Suppressor macrophage (primary cell): Measurements from ENCODE around the gene SRPK2.
"Not testable (repeated sequence)": the region's sequence is repeated elsewhere in the genome, so short reads cannot be mapped to it uniquely, and the experiment has no call there.

Experiments
- DNase-seq, 4 experiments: peaks; one replicate each; pipeline ENCODE4 v3.0.0-alpha.2; 2020 to 2022

SRPK2 gene

GRCh38 chr7:105376908-105377533 lies 11.7 kb downstream of the SRPK2 start:
- DNase-seq, result no peak

GRCh38 chr7:105369944-105370343 lies 18.8 kb downstream of the SRPK2 start:
- no peak for DNase-seq

- DNase-seq, result no peak
These were observed 21.3 kb downstream of the SRPK2 start for GRCh38 chr7:105367458-105367857.

- DNase-seq, result no peak
These were observed 22.9 kb downstream of the SRPK2 start for GRCh38 chr7:105365541-105366534.

GRCh38 chr7:105364684-105365083 lies 24.0 kb downstream of the SRPK2 start:
- no peak for DNase-seq

- not testable (repeated sequence) for DNase-seq
These were observed 25.1 kb downstream of the SRPK2 start for GRCh38 chr7:105363657-105364056.

- DNase-seq, result not testable (repeated sequence)
These were observed 26.0 kb downstream of the SRPK2 start for GRCh38 chr7:105362685-105363084.

GRCh38 chr7:105361995-105362394 lies 26.7 kb downstream of the SRPK2 start:
- DNase-seq, result not testable (repeated sequence)

- DNase-seq, result not testable (repeated sequence)
These were observed 28.6 kb downstream of the SRPK2 start for GRCh38 chr7:105360149-105360548.

- no peak for DNase-seq
These were observed 33.0 kb downstream of the SRPK2 start for GRCh38 chr7:105355701-105356100.

- DNase-seq, result no peak
These were observed 34.3 kb downstream of the SRPK2 start for GRCh38 chr7:105354383-105354782.

GRCh38 chr7:105353752-105354328 lies 34.9 kb downstream of the SRPK2 start:
- peak; percentile 49 to 78 (median 72) for DNase-seq

- DNase-seq, result no peak
These were observed 35.6 kb downstream of the SRPK2 start for GRCh38 chr7:105352901-105353668.

- peak; percentile 83 to 94 (median 88) for DNase-seq
These were observed 36.6 kb downstream of the SRPK2 start for GRCh38 chr7:105352018-105352612.

- no peak for DNase-seq
These were observed 37.8 kb downstream of the SRPK2 start for GRCh38 chr7:105350906-105351305.

GRCh38 chr7:105348177-105348576 lies 40.5 kb downstream of the SRPK2 start:
- DNase-seq, result not testable (repeated sequence)

GRCh38 chr7:105346593-105347322 lies 42.0 kb downstream of the SRPK2 start:
- DNase-seq, result peak; percentile 37 to 61 (median 50)

GRCh38 chr7:105346138-105346537 lies 42.6 kb downstream of the SRPK2 start:
- DNase-seq, result no peak

GRCh38 chr7:105345725-105346124 lies 43.0 kb downstream of the SRPK2 start:
- DNase-seq, result no peak

- no peak for DNase-seq
These were observed 43.7 kb downstream of the SRPK2 start for GRCh38 chr7:105345003-105345402.
